ENCODE results near the gene ULK4. TPM values are rescaled to one million over a fixed set of nuclear protein-coding genes. Genes with fewer than 3 reads are reported as not detected.
A peak's percentile ranks its signal among the peaks of the same experiment; 100 is the strongest.
"Not testable (repeated sequence)": the region's sequence is repeated elsewhere in the genome, so short reads cannot be mapped to it uniquely, and the experiment has no call there.

Gene ULK4
- total RNA-seq, 3 donors from 2014 or later: 7.2 to 10.1 (median 9.5) TPM

DNA sequence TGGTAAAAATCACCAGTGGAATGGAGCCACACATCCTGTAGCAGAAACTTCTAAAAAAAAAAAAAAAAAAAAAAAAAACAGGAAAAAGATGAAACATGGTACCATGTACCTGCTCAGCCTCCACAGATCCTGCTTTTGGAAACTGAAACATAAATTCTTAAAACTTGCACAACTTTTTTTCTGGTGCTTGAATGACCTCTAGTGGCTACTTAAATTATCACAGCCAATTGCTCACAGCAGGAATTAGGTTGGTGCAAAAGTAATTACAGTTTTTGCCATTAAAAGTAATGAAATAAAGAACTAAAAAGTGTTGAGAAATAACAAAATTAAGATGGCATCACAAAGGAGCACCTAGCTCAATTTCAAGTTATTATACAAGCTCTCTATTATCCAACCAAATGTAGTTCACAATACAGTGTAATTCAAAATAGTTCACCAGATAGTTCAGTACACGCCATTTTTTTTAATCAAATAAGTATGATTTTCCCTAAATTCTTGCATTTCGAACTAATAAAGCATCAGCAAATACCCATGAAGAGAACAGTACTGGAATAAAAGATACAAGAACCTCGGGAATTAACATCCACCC is 80.6 kb downstream of the ULK4 start:
- H3K9me3 ChIP-seq: no peaks in the 10 kb centered on the region
- peak; percentile 45 for TF ChIP-seq CTCF (IDR thresholded peaks at IDR 0.05)
- H3K36me3 ChIP-seq (ENCODE audit: low read depth): no peaks in the 10 kb centered on the region
- DNase-seq (peak in 1 of 3 donors; percentile 62), ATAC-seq (no peak)
- no peaks in the 10 kb centered on the region for H3K4me1 ChIP-seq (ENCODE audit: low read depth)
- intact Hi-C loops (cut with DNase I, micrococcal nuclease): loop anchor here (2.0 to 10.0 kb wide), 3 partner anchors 1297 to 1557 kb away; no protein-coding TSS in a partner anchor
- no peak overlapping the region for H3K4me3 ChIP-seq

DNA sequence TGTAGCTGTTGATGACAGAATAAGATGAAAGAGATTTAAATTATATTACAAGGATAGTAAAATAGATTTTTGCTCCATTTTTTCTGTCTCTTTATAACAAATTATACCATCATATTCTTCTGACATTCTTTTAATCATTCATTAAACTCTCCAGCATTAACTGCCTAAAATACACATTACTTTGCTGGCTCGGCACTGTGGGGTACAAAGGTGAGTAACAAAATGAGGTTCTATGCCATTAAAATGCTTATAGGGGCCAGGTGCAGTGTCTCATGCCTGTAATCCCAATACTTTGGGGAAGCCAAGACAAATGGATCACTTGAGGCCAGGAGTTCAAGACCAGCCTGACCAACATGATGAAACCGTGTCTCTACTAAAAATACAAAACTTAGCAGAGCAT is 81.5 kb downstream of the ULK4 start:
- Histone ChIP-seq H3K9me3 (no peaks in the 10 kb centered on the region), H3K4me1 (ENCODE audit: low read depth) (no peaks in the 10 kb centered on the region), H3K4me3 (no peak overlapping the region), H3K36me3 (ENCODE audit: low read depth) (no peaks in the 10 kb centered on the region)
- ATAC-seq (no peak), DNase-seq (no peak)
- intact Hi-C loops (cut with DNase I, micrococcal nuclease): loop anchor here (2.0 to 10.0 kb wide), 3 partner anchors 1296 to 1556 kb away; no protein-coding TSS in a partner anchor
- no peak for TF ChIP-seq CTCF (IDR thresholded peaks at IDR 0.05)

DNA sequence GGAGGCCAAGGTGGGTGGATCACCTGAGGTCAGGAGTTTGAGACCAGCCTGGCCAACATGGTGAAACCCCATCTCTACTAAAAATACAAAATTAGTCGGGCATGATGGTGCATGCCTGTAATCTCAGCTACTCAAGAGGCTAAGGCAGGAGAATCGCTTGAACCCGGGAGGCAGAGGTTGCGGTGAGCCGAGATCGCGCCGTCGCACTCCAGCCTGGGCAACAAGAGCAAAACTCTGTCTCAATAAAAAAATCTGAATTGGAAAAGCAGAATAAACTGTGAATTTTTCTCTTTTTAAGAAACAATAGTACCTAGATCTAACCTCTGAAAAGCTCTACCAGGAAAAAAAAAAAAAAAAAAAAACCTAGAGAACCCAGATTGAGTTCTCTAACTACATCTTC is 84.2 kb downstream of the ULK4 start:
- H3K36me3 ChIP-seq (ENCODE audit: low read depth); H3K9me3 ChIP-seq; H3K4me3 ChIP-seq; DNase-seq; intact Hi-C loops (cut with DNase I, micrococcal nuclease); H3K4me1 ChIP-seq (ENCODE audit: low read depth); ATAC-seq: not testable (repeated sequence)

DNA sequence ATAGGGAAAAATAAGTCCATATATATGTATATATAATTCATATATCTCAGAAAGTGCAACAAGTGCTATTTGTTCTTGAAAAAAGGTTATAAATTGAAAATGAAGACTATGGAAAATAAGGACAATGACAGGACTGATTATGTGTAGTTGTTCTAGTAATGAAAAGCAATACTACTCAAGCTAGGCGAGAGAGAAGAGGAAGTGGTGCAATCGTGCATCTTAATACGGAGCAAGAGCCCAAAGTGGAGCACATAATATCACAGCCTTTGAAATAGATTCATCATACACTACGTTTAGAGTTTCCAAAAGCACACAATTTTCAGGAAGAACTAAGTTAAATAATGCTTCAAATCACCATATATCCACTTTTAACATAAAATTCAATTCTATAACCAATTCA is 87.9 kb downstream of the ULK4 start:
- H3K4me1 ChIP-seq (ENCODE audit: low read depth): no peaks in the 10 kb centered on the region
- no peak for ATAC-seq
- no peaks in the 10 kb centered on the region for H3K9me3 ChIP-seq
- H3K36me3 ChIP-seq (ENCODE audit: low read depth): no peaks in the 10 kb centered on the region
- TF ChIP-seq CTCF (IDR thresholded peaks at IDR 0.05): no peak
- no peak for DNase-seq
- intact Hi-C loops (cut with DNase I, micrococcal nuclease): no loop called here
- H3K4me3 ChIP-seq: no peak overlapping the region

DNA sequence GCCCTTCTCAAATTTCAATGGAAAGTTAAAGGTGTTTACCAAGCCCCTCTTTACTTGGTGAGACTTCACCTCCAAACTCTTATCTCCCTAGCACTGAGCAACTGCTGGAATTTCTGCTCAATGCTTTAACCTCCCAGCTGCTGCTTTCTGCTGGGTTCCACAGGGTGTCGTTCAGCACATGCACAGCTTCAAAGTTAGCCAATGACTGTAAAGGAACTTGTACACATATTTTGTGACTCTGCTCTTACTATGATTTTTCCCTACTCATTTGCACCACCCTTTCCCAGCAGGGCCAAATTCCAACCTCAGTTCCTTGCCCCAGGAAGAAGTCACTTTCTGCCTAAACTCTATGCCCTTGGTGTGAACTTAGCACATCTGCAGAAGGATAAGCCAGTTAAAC is 89.7 kb downstream of the ULK4 start:
- intact Hi-C loops (cut with DNase I, micrococcal nuclease): no loop called here

DNA sequence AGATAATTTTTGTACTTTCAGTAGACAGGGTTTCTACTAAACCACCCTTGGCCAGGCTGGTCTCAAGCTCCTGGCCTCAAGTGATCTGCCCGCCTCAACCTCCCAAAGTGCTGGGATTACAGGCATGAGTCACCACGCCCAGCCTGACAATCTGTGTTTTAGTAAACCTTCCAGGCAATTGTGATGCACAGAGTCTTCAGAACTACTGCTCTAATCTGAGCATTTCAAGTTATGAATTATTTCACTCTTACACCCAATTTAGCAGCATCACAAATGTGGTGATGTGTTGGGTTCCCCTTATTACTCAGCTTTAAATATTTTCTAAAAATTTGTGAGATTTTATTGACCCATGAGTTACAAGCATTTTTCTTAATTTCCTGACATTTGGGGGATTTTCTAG is 94.4 kb downstream of the ULK4 start:
- TF ChIP-seq CTCF (IDR thresholded peaks at IDR 0.05): no peak
- Histone ChIP-seq H3K4me3 (no peak overlapping the region), H3K9me3 (no peaks in the 10 kb centered on the region), H3K4me1 (ENCODE audit: low read depth) (no peaks in the 10 kb centered on the region), H3K36me3 (ENCODE audit: low read depth) (no peaks in the 10 kb centered on the region)
- intact Hi-C loops (cut with DNase I, micrococcal nuclease): no loop called here
- no peak for DNase-seq
- no peak for ATAC-seq

More for the DNA sequence above, 89.7 kb downstream of the ULK4 start:
- DNase-seq: no peak
- TF ChIP-seq CTCF (IDR thresholded peaks at IDR 0.05): no peak
- H3K9me3 ChIP-seq: no peaks in the 10 kb centered on the region
- H3K4me3 ChIP-seq: no peak overlapping the region
- no peak for ATAC-seq
- H3K36me3 ChIP-seq (ENCODE audit: low read depth): no peaks in the 10 kb centered on the region
- no peaks in the 10 kb centered on the region for H3K4me1 ChIP-seq (ENCODE audit: low read depth)
